Muscle of leg (tissue), 11 donors: ENCODE measurements around the gene METTL26. TPM values are rescaled to one million over a fixed set of nuclear protein-coding genes. Genes with fewer than 3 reads are reported as not detected.

Experiments used
- DNase-seq: peaks from one replicate; pipeline ENCODE4 v3.0.0; 2013
- H3K27ac ChIP-seq: one replicate; pipeline ENCODE4 v1.5.1; 2013; ENCODE audit warnings: mild to moderate bottlenecking, low read length, control low read depth
- H3K27me3 ChIP-seq: one replicate; pipeline ENCODE4 v1.6.1; 2013; ENCODE audit warnings: low read length; ENCODE audit not compliant: control insufficient read depth, insufficient read depth
- H3K36me3 ChIP-seq: one replicate; pipeline ENCODE4 v1.6.1; 2013; ENCODE audit warnings: low read length; ENCODE audit not compliant: control insufficient read depth, insufficient read depth
- H3K4me1 ChIP-seq: one replicate; pipeline ENCODE4 v1.6.1; 2013; ENCODE audit warnings: low read length; ENCODE audit not compliant: control insufficient read depth, insufficient read depth
- H3K4me3 ChIP-seq: one replicate; pipeline ENCODE4 v1.5.1; 2013; ENCODE audit warnings: low read length, control low read depth
- H3K9me3 ChIP-seq: replicated peaks from 2 replicates; pipeline ENCODE4 v1.6.1; 2013; ENCODE audit warnings: low read depth, low read length; ENCODE audit not compliant: control insufficient read depth
- WGBS: methylation state at CpG from one replicate; pipeline ENCODE4 v1.1.5; 2013; ENCODE audit warnings: missing lambda C conversion rate; ENCODE audit not compliant: insufficient coverage; 5-methylcytosine and 5-hydroxymethylcytosine counted together
- polyA plus RNA-seq, 8 donors: library from polyadenylated mRNA; unstranded; fragments of 120-200 nt; gene quantifications; one replicate each; pipeline versions ENCODE4 v1.2.1 to v1.2.3, GENCODE V29; 2013; ENCODE audit warnings: inconsistent platforms in 1 of 8, low replicate concordance in 1 of 8; ENCODE audit not compliant: insufficient read length in 8 of 8, insufficient read depth in 1 of 8
- total RNA-seq: library from RNA; stranded (reverse); fragments of 120-200 nt; gene quantifications from one replicate; pipeline ENCODE4 v1.2.4, GENCODE V29; 2013

The METTL26 gene
- total and polyA plus RNA-seq, 9 donors, result 39.3 to 59.1 (median 42.7) TPM

DNA sequence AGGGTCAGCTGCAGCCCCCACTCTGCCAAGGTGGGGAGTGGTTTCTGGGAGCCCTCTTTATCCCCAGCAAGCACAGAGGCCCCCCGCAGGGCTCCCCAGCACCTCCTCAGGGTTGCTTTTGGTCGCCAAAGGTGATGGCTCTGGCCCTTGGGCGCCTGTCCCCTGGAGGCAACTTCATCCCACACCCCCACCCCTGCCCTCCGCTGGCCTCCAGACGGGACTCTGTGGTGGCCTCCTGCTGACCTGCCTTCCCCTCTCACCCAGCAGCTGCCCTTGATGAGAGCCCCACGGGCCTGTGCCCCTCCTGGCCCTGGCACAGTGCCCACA is 24.0 kb upstream of the METTL26 start:
- Histone ChIP-seq H3K27ac (peak overlapping the region; percentile 51), H3K27me3 (no peaks in the 10 kb centered on the region), H3K4me3 (no peak overlapping the region), H3K36me3 (peaks cover 43% of the 10 kb centered on the region), H3K4me1 (peaks cover 16% of the 10 kb centered on the region), H3K9me3 (no peaks in the 10 kb centered on the region)
- WGBS, result 49% methylated on average over 6 of the region's 6 CpGs
- DNase-seq, result no peak

DNA sequence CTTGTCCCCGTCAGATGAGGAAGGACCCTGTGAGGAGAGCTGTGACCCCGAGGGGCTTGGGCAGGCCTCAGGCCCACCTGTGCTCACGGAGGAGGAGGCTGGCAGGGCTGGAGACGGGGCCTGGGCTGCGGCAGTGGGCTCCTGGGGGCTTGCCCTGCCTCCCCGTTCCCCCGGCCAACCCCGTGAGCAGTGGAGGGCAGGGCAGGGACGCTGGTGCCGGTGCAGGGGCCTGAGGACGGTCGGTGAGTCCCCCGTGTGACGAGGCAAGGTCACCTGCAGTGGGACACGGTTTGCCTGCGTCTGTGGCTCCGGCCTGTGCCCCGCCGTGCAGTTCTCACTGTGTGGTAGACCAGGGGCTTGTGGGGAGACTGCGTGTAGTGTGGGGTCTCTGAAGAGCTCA is 23.5 kb upstream of the METTL26 start:
- Histone ChIP-seq H3K4me3 (no peak overlapping the region), H3K27me3 (no peaks in the 10 kb centered on the region), H3K4me1 (peaks cover 16% of the 10 kb centered on the region), H3K9me3 (no peaks in the 10 kb centered on the region), H3K27ac (no peak overlapping the region), H3K36me3 (peaks cover 43% of the 10 kb centered on the region)
- WGBS, result 81% methylated on average over 19 of the region's 20 CpGs
- no peak for DNase-seq

DNA sequence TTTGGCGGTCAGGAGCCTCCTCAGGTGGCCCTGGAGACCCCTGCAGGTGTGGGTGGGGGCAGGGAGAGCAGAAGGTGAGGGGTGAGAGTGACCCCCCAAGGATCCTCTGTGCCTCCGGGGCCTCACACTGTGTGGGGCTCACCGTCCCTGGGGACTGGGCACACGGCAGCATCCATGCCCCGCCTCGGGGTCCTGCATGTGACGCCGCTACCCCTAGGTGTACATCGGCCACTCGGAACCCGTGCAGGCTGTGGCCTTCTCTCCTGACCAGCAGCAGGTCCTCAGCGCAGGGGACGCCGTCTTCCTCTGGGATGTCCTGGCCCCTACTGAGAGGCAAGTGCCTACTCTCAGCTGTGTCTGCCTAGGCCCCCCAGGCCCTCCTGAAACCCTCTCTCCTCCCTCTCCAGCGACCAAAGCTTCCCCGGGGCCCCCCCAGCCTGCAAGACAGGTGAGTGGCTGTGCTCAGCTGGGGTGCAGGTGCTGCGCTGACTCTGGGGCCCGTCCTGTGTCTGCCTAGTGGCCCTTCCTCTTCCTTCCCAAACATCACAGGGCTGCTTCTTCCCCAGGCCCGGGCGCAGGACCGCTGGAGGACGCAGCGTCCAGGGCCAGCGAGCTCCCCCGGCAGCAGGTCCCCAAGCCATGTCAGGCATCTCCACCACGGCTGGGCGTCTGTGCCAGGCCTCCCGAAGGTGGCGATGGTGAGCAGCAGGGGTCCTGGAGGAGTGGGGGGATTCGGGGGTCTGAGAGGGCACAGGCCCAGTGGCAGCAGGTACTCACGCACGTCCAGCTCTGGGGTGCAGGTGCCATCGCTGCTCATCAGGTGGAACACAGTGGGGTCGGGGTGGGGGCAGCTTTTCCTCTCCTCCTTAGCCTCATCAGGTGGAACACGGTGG is 22.8 kb upstream of the METTL26 start:
- H3K27ac ChIP-seq, result no peak overlapping the region
- no peaks in the 10 kb centered on the region for H3K9me3 ChIP-seq
- H3K27me3 ChIP-seq, result no peaks in the 10 kb centered on the region
- H3K36me3 ChIP-seq, result peaks cover 43% of the 10 kb centered on the region
- DNase-seq, result no peak
- WGBS, result 86% methylated on average over 33 of the region's 35 CpGs
- H3K4me1 ChIP-seq, result peaks cover 16% of the 10 kb centered on the region
- H3K4me3 ChIP-seq, result no peak overlapping the region

DNA sequence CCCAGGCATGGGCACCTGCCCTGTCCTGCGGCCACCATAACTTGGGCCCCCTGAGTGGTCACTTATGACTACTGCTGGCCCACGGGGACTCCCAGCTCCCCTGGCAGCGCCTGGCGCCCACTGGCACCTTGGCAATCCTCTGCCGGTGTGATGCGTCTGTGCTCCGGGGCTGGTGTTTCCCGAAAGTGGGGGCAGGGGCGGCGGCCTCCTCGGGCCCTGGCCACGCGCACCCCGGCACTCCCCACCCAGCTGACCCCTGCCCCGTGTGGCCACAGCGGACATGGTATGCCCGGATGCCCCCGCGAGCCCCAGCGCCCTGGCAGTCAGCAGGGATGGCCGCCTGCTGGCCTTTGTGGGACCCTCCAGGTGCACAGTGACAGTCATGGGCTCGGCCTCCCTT is 21.4 kb upstream of the METTL26 start:
- H3K27ac ChIP-seq, result no peak overlapping the region
- DNase-seq, result no peak
- H3K27me3 ChIP-seq, result no peaks in the 10 kb centered on the region
- no peak overlapping the region for H3K4me3 ChIP-seq
- peaks cover 16% of the 10 kb centered on the region for H3K4me1 ChIP-seq
- peaks cover 51% of the 10 kb centered on the region for H3K36me3 ChIP-seq
- H3K9me3 ChIP-seq, result no peaks in the 10 kb centered on the region
- 93% methylated on average over 18 of the region's 22 CpGs for WGBS

DNA sequence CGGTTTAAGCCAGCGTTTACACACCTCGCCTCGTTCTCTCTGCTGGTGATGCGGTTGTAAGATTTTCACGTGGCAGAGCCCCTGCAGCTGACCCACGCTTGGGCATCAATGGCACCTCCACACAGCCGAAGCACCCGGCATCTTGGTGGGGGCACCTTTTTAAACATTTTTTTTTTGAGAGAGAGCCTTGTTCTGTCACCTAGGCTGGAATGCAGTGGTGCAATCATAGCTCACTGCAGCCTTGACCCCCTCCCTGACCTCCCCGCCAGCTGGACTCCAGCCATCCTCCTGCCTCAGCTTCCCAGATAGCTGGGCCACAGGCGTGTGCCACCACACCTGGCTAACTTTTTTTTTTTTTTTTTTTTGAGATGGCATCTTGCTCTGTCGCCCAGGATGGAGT is 17.9 kb upstream of the METTL26 start:
- Histone ChIP-seq H3K27me3 (no peaks in the 10 kb centered on the region), H3K9me3 (no peaks in the 10 kb centered on the region), H3K27ac (no peak overlapping the region), H3K36me3 (peaks cover 60% of the 10 kb centered on the region), H3K4me1 (peaks cover 8% of the 10 kb centered on the region), H3K4me3 (no peak overlapping the region)
- no peak for DNase-seq
- 86% methylated on average over 10 of the region's 12 CpGs for WGBS

DNA sequence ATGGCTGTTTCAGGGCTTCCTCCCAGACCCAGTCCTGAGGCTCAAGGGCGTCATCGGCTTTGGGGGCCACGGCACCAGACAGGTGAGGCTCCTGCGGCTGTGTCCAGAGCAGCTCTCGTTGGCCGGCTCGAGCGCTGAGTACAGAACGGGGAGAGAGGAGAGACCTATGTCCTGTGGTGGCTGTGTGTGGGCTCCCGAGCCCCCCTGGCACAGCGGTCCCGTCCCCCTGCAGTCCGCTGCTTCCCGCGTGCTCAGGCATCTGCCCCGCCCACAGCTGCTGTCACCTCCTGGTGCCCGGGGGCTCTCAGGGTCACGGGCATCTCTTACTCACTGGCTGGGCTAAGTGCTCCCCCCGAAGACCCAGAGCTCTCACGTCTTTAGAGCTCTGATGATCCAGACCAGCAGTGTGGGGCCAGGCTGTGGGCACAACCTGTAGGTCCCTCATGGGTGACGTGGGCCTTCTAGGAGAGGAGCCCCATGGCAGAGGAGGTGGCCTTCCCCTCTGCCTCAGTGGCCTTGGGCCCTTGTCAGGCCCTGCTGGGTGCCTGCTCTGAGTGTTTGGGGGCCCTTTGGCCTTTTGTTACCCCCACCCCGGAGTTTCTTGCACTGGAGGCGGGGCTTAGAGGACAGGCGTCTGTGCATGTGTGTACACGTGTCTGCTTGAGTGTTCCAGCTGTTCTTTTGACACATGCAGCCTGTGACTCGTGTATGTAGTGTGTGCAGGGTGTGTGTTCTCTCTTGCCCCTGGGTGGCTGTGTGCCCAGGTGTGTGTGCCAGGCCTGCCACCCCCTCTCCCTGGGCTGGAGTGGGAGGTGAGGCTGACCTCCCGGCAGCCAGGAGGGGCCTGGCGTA is 16.6 kb upstream of the METTL26 start:
- H3K9me3 ChIP-seq, result no peaks in the 10 kb centered on the region
- no peak for DNase-seq
- no peak overlapping the region for H3K4me3 ChIP-seq
- H3K36me3 ChIP-seq, result peaks cover 47% of the 10 kb centered on the region
- 89% methylated on average over 23 of the region's 28 CpGs for WGBS
- H3K4me1 ChIP-seq, result peaks cover 20% of the 10 kb centered on the region
- no peak overlapping the region for H3K27ac ChIP-seq
- no peaks in the 10 kb centered on the region for H3K27me3 ChIP-seq

DNA sequence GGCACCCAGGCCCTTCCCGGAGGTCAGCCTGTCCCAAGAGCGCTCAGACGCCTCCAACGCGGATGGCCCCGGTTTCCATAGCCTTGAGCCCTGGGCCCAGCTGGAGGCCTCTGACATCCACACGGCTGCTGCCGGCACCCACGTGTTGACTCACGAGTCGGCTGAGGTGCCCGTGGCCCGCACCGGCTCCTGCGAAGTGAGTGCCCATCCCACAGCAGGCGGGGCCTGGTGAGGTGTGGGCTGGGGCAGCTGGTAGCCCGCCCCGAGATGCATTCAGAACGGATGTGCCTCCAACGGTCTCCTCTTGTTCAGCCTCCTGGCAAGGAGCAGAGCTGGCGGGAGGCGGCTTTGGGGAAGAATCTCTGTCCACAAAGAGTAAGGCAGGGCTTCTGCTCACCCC is 15.7 kb upstream of the METTL26 start:
- H3K27me3 ChIP-seq, result no peaks in the 10 kb centered on the region
- peaks cover 41% of the 10 kb centered on the region for H3K36me3 ChIP-seq
- 84% methylated on average over 20 of the region's 22 CpGs for WGBS
- no peak overlapping the region for H3K27ac ChIP-seq
- no peaks in the 10 kb centered on the region for H3K9me3 ChIP-seq
- peaks cover 27% of the 10 kb centered on the region for H3K4me1 ChIP-seq
- no peak overlapping the region for H3K4me3 ChIP-seq
- DNase-seq, result no peak

DNA sequence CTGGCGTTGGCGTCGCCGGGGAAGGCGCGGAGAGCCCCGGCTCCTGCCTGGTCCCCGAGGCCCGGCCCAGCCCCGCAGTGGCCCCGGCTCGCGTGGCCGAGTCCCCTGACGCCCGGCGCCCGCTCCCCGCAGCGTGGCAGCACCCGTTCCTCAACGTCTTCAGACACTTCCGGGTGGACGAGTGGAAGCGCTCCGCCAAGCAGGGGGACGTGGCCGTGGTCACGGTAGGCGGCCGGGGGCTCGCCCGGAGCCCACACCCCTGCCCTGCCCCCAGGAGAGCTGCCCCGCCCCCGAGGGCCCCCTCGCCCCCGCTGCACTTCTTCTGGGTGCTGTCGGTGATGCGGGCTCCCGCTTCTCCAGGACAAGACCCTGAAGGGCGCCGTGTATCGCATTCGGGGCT is 13.5 kb upstream of the METTL26 start:
- Histone ChIP-seq H3K27me3 (no peaks in the 10 kb centered on the region), H3K4me3 (peak overlapping the region; percentile 71), H3K27ac (no peak overlapping the region), H3K36me3 (peaks cover 26% of the 10 kb centered on the region), H3K4me1 (peaks cover 27% of the 10 kb centered on the region), H3K9me3 (no peaks in the 10 kb centered on the region)
- DNase-seq, result no peak
- 4% methylated on average over 43 of the region's 44 CpGs for WGBS

DNA sequence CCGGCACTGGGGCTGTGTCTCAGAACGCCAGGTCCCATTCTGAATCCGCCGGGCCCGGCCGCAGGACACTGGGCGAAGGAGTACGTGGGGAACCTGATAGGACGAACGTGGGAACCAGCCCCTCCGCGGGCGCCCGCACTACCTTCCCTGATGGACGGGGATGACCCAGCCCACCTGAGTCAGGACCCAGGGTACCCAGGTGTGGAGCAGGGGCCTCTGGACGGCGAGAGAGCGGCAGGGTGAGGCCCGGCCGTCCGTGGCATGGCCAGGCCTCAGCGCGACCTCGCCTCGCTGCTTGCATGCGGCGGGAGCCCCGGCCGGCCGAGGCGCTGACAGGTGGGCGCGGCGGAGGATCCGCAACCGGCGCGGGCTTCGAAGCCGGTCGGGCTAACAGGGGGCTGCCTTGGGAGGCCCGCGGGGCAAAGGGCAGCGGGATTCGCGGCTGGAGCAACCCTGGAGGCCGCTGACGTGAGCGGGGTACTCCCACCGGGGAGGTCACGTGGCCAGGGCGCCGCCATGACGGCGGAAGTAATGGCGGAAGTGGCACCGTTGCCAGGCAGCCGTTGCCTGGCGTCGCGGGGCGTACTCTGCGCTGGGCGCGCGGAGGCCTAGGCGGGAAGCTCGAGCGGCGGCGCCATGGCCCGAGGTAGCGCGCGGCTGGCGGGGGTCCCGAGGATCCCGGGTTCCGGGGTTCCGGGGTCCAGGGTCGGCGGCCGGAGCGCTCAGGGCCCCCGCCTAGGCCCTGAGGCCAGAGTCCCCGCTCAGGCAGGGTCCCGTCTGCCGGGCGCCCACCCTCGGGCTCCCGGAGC is 12.9 kb upstream of the METTL26 start, which contains the start of gene WDR90:
TSS of gene WDR90 (plus strand) at position 585 of the 809 bp plus-strand sequence. CDS start at position 637, 52 bp downstream.
- Histone ChIP-seq H3K9me3 (no peaks in the 10 kb centered on the region), H3K27me3 (no peaks in the 10 kb centered on the region), H3K4me3 (peak within 1 kb of the TSS; percentile 71), H3K36me3 (peaks cover 26% of the 10 kb centered on the region), H3K27ac (peak within 1 kb of the TSS; percentile 82), H3K4me1 (peaks cover 27% of the 10 kb centered on the region)
- under 1% methylated on average over 91 of the region's 91 CpGs for WGBS
- peak; percentile 96 for DNase-seq
